Astrocyte of the cerebellum (primary cell): ENCODE measurements around the gene LIN52.
A peak's percentile ranks its signal among the peaks of the same experiment; 100 is the strongest.

ENCODE experiments used
- DNase-seq: peaks from one replicate; pipeline ENCODE4 v3.0.0-alpha.2; 2011; ENCODE audit warnings: low read depth
- H3K4me3 ChIP-seq: 2 replicates; pipeline ENCODE4 v1.5.1; 2011; ENCODE audit warnings: mild to moderate bottlenecking, low read depth, low read length, moderate library complexity
- in situ Hi-C: cut with HindIII; loops from 2 replicates; pipeline ENCODE4 v1.10.0; 2017; ENCODE audit warnings: low sequenced_read_pairs
- TF ChIP-seq, protein P1 (sequence below): IDR thresholded peaks from 2 replicates; pipeline ENCODE4 v1.5.1; 2012; ENCODE audit warnings: low read length, low read depth, moderate library complexity, mild to moderate bottlenecking; ENCODE audit errors: missing control alignments

LIN52 gene, protein sequence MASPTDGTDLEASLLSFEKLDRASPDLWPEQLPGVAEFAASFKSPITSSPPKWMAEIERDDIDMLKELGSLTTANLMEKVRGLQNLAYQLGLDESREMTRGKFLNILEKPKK

DNA sequence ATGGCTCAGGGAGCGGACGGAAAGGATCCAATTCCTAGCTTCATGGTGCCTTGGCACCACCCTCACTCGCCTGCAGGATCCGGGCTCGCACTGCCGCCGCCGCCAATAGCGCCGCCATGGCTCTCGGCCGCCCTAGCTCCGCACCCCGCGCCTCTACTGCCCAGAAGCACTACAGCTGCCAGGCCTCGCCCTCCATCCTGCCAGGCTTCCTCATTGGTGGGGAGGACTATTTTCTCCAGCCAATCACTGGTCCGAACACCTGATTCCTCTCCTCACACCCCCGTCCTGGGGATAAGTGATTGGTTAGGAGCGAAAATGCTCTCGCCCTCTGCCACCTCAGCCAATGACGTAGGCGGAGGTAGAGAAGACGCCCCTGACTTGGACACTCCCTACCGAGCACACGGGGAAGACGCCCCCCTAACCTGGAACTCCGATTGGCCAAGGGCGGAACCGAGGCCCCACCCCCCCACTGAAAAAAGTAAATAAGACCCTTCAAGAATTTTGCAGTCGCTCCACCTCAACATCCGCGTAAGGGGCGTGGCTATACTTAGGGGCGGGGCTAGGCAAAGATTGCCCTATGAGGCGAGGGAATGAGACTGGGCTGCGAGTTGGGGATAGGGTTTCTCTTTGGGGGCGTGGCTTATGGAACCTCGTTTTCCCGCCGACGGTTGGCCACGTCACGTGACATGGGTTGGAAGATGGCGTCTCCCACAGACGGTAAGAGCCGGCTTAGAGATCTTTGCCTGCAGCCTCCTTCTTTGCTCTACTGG is at the start of gene LIN52, which contains the start of gene ALDH6A1:
LIN52 (plus strand) TSS at position 680 of the 770 bp plus-strand sequence; CDS start at position 699, 19 bp downstream.
ALDH6A1 (minus strand) TSS at position 177 of the 770 bp plus-strand sequence; CDS start at position 118, 59 bp downstream.
- peak within 1 kb of the TSS; percentile 74 for H3K4me3 ChIP-seq
- TF ChIP-seq, protein P1, sequence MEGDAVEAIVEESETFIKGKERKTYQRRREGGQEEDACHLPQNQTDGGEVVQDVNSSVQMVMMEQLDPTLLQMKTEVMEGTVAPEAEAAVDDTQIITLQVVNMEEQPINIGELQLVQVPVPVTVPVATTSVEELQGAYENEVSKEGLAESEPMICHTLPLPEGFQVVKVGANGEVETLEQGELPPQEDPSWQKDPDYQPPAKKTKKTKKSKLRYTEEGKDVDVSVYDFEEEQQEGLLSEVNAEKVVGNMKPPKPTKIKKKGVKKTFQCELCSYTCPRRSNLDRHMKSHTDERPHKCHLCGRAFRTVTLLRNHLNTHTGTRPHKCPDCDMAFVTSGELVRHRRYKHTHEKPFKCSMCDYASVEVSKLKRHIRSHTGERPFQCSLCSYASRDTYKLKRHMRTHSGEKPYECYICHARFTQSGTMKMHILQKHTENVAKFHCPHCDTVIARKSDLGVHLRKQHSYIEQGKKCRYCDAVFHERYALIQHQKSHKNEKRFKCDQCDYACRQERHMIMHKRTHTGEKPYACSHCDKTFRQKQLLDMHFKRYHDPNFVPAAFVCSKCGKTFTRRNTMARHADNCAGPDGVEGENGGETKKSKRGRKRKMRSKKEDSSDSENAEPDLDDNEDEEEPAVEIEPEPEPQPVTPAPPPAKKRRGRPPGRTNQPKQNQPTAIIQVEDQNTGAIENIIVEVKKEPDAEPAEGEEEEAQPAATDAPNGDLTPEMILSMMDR, result no peak
- peak; percentile 100 for DNase-seq
- in situ Hi-C loops, result no loop called here

DNA sequence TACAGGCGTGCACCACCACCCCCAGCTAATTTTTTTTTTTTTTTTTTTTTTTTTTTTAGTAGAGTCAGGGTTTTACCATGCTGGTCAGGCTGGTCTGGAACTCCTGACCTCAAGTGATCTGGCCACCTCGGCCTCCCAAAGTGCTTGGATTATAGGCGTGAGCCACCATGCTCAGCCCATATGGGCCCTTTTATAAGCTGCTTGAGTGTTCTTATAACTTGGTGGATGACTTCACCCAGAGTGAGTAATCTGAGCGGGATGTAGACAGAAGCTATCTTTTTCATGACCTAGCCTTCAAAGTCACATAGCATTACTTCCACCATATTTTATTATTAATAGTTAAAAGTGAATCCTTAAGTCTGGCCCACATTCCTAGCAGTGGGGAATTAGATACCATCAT is 49.2 kb upstream of the LIN52 start:
- in situ Hi-C loops, result no loop called here
- no peak for DNase-seq
- TF ChIP-seq, protein P1, result no peak
- no peak overlapping the region for H3K4me3 ChIP-seq

DNA sequence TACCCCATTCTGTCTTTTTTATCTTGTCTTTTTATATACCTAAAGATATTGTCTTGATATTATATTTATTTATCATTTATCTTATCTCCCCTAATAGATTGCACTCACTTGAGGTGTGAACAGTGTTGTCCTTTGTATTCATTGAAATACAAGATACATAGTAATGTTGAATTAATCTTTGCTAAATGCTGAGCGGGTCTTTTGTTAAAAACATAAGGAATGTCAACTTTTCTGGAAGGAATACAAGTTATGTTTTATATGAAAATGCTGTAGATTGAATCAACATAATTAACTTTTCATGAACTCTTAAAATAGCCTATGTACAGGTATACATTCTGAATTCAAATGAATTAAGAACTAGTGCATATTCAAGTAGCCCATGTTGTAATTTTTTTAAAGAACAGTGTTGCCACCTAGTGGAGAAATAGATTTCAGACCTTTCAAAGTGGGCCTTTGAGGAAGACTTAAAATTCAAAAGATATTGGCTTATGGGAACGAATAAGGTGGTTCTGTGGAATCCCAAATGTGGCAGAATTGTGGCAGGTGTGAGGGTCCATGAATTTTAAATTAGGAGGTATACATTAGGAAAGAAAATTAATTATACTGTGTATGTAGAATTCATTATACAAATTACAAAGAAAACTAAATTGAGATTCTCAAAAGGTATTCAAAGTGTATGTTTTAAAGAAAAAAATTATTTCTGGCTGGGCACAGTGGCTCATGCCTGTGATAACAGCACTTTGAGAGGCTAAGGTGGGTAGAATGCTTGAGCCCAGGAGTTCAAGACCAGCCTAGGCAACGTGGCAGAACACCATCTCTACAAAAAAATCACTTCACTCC is 46.5 kb upstream of the LIN52 start:
- in situ Hi-C loops, result no loop called here

DNA sequence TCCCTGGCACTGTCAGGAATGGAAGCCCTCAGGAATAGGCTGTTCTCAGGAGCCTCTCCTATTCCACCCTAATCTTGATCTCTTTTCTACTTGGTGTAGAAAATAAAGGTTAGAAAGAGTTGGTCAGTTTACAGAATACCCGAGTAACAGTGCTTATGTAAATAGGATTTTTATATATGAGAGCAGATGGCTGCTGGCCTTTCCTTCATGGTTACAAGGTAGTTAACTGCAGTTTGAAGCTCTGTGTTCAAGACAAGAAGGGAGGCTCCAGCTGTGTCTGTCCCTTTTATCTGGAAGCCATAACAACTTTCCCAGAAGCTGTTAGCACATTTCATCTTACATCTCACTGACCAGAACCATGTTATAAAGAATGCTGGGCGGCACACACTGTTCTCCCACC is 42.5 kb upstream of the LIN52 start:
- H3K4me3 ChIP-seq, result no peak overlapping the region
- no peak for DNase-seq
- in situ Hi-C loops, result no loop called here
- TF ChIP-seq, protein P1, result no peak

More for the DNA sequence above, 46.5 kb upstream of the LIN52 start:
- H3K4me3 ChIP-seq, result no peak overlapping the region
- DNase-seq, result peak; percentile 38
- TF ChIP-seq, protein P1, result peak; percentile 38

DNA sequence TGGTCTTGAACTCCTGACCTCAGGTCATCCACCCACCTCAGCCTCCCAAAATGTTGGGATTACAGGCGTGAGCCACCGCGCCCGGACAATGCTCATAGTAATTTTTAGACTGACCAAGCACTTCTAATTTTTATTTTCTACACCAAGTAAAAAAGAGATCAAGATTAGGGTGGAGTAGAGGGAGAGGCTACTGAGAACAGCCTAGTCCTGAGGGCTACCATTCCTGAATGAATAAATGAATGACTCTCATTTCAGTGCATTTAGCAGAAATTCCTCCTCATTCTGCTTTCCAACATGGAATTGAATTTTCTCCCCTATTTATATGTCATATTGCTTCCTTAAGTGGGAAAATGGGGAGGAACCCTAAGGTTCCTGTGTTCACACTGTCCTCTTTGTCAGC is 39.2 kb upstream of the LIN52 start:
- no peak for DNase-seq
- TF ChIP-seq, protein P1, result no peak
- in situ Hi-C loops, result no loop called here
- H3K4me3 ChIP-seq, result no peak overlapping the region

DNA sequence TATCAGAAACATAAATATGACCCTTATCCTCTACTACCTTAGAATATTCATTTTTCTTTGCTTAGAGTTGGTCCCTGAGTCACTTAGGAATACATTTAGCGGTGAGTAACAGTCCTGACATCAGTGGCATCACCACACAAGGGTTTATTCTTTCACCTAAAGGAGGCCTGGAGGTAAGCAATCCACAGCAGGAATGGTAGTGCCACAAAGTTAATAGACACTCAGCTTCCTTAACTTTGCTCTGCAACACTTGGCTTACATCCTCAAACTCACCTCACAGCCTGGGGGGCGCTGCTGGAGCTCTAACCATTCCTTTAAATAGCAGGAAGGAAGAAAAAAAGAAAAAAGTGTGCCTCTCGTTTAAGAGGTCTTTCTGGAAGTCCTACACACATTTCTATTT is 36.5 kb upstream of the LIN52 start:
- TF ChIP-seq, protein P1, result peak; percentile 34
- H3K4me3 ChIP-seq, result no peak overlapping the region
- DNase-seq, result no peak
- in situ Hi-C loops, result no loop called here
